Effector memory CD8-positive, alpha-beta T cell (primary cell): Measurements from ENCODE around the gene STK39.
"Not testable (repeated sequence)": the region's sequence is repeated elsewhere in the genome, so short reads cannot be mapped to it uniquely, and the experiment has no call there.

Source experiments
- ATAC-seq: fragments of 150-1000 bp; cut with Tn5 transposase; replicated peaks from 2 replicates; pipeline ENCODE4 v1.10.0; 2021; ENCODE audit warnings: mild to moderate bottlenecking, moderate library complexity
- DNase-seq, 3 experiments: peaks; one replicate each; pipeline ENCODE4 v3.0.0; 2021
- H3K27ac Mint-ChIP-seq, 2 donors: one replicate each; pipeline ENCODE4 v1.8.0; 2022; ENCODE audit warnings: mild to moderate bottlenecking in 2 of 2, mixed read lengths in 2 of 2, moderate library complexity in 2 of 2
- H3K27me3 Mint-ChIP-seq, 2 donors: one replicate each; pipeline ENCODE4 v1.8.0; 2022; ENCODE audit warnings: mixed read lengths in 2 of 2
- H3K36me3 Mint-ChIP-seq: one replicate; pipeline ENCODE4 v1.8.0; 2022; ENCODE audit warnings: mild to moderate bottlenecking, moderate library complexity, mixed read lengths; ENCODE audit not compliant: insufficient read depth
- H3K4me1 Mint-ChIP-seq, 2 donors: one replicate each; pipeline ENCODE4 v1.8.0; 2022; ENCODE audit warnings: low read depth in 2 of 2, mixed read lengths in 2 of 2
- H3K4me3 Mint-ChIP-seq, 2 donors: one replicate each; pipeline ENCODE4 v1.8.0; 2022; ENCODE audit warnings: mild to moderate bottlenecking in 2 of 2, mixed read lengths in 2 of 2, moderate library complexity in 2 of 2
- H3K9me3 Mint-ChIP-seq, 2 donors: one replicate each; pipeline ENCODE4 v1.8.0; 2022; ENCODE audit warnings: mixed read lengths in 2 of 2
- total RNA-seq, 9 experiments: gene quantifications; one replicate each; lab custom pipeline; 2026; lab: John Stamatoyannopoulos, UW

Gene STK39
- 25.1 to 96.1 (median 51.4) reads per million in 9 experiments for total RNA-seq

DNA sequence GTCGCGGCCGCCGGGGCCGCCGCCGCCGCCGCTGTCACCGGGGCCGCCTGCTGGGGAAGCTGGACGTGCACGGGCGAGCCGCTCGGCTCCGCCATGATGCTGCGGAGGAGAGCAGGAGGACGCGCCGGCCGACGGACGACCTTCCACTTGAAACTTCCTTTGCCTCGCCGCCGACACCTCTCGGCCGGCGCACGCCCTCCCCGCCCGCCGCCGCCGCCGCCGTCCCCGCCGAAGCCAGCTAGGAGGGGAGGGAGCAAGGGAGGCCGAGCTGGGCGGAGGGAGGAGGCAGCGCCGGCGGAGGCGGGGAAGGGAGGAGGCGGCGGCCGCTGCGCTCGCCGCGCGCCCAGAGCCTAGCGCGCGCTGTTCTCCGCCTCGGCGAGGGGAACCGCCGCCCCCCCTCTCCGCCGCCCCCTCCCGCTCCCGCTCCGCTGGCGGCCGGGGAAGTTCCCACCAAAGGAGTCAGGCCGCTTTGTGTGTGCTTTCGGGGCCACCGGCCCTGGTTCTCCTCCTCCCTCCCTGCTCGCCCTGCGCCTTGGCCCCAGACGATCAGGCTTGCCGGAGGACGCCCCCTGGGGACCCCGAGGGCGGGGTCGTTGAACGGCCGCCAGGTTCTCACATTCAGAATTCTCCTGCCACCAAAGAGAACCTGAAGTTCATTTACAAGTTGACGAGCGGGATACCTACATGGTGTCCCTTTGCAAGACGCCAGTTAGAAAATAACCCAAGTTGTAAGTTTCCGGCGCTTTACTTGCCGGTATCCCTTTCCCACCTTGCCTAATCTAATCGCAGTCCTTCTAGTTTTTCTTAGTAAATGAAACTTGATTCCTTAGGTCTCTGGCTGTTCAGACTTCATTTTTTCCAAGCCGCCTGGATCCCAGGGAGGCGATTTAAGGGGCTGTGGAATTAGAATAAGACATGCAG, at the start of gene STK39:
Gene STK39 (minus strand): TSS at position 255 of the 921 bp plus-strand sequence. CDS start 160 bp downstream, at position 95.
- Mint-ChIP-seq H3K36me3 (peaks cover 16% of the 10 kb centered on the region), H3K27ac (peak within 1 kb of the TSS; percentile 89 to 92), H3K9me3 (no peaks in the 10 kb centered on the region), H3K27me3 (no peaks in the 10 kb centered on the region), H3K4me3 (peak within 1 kb of the TSS; percentile 87 to 94), H3K4me1 (peaks cover 32 to 38% of the 10 kb centered on the region in 2 donors)
- peak; percentile 62 for ATAC-seq
- peak; percentile 68 to 71 (median 71) for DNase-seq

DNA sequence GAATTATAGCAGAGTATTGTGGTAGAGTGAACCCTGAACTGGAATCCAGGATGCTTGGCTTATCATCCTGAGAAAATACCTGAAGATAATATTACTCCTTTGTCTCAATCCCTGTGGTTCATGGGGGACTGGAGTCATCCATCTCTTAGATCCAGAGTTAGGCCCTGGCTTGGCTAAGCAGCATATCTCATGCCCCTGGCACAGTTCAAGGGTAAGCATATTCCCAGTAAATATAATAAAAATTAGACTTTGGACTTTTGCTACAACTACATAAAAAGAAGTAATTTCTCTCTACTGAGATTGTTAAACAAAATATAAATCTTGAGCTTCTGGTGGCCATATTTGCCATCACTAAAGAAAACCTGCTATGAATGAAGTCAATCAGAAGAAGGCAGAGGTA, 47.7 kb upstream of the STK39 start:
- no peak overlapping the region for H3K27ac Mint-ChIP-seq
- no peak overlapping the region for H3K4me3 Mint-ChIP-seq
- DNase-seq, result no peak
- no peak for ATAC-seq
- H3K4me1 Mint-ChIP-seq, result no peaks in the 10 kb centered on the region
- no peaks in the 10 kb centered on the region for H3K9me3 Mint-ChIP-seq
- H3K27me3 Mint-ChIP-seq, result no peaks in the 10 kb centered on the region
- no peaks in the 10 kb centered on the region for H3K36me3 Mint-ChIP-seq

DNA sequence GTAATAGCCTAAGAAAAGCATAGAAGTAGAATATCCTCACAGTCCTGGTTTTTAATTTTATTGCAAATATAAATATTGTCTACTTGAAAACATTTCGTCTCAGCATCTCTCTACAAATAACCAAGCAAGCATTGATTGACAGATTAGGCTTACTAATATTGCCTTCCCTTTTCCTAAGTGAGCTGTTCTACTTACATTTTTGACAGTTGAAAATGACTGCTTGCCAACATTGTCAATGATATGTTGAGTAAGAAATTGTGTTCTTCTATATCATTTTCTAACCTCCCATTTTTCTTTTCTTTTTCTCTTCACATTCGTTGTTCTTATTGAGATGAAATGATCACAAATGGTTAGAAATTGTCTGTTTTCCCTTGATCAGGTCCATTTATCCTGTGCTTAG, 47.0 kb upstream of the STK39 start:
- Mint-ChIP-seq H3K27me3 (no peaks in the 10 kb centered on the region), H3K27ac (no peak overlapping the region)
- ATAC-seq, result no peak

GRCh38 chr2:168293766-168294165, 46.4 kb upstream of the STK39 start:
- H3K27ac Mint-ChIP-seq, result no peak overlapping the region
- DNase-seq, result no peak
- no peaks in the 10 kb centered on the region for H3K36me3 Mint-ChIP-seq

More for the DNA sequence above, 47.0 kb upstream of the STK39 start:
- Mint-ChIP-seq H3K36me3 (no peaks in the 10 kb centered on the region), H3K9me3 (no peaks in the 10 kb centered on the region), H3K4me3 (no peak overlapping the region), H3K4me1 (no peaks in the 10 kb centered on the region)
- DNase-seq, result no peak

DNA sequence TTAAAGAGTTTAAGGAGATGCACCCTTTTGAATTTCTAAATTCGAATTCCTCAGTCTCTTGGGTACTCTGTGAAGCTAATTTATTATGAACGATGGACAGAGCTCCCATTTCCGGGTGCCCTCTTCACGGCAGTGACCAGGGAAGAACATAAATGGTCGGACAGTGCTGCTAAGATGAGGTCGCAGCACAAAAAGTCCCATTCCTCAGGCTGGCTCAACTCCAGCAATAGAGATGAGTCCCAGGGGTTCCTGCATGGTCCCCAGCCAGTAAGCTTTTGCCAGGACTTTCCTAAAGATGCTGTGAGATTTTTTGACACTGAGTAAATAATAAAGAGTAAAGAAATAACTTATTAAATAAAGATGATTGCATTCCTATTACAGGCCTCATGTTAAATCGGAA, 43.0 kb upstream of the STK39 start:
- H3K4me3 Mint-ChIP-seq, result no peak overlapping the region
- H3K9me3 Mint-ChIP-seq, result no peaks in the 10 kb centered on the region
- ATAC-seq (no peak), DNase-seq (no peak)
- H3K27me3 Mint-ChIP-seq, result no peaks in the 10 kb centered on the region
- H3K4me1 Mint-ChIP-seq, result no peaks in the 10 kb centered on the region
- H3K27ac Mint-ChIP-seq, result no peak overlapping the region
- no peaks in the 10 kb centered on the region for H3K36me3 Mint-ChIP-seq

More at GRCh38 chr2:168293766-168294165, 46.4 kb upstream of the STK39 start:
- Mint-ChIP-seq H3K4me1 (no peaks in the 10 kb centered on the region), H3K9me3 (no peaks in the 10 kb centered on the region), H3K4me3 (no peak overlapping the region), H3K27me3 (no peaks in the 10 kb centered on the region)
- no peak for ATAC-seq

GRCh38 chr2:168289880-168290279, 42.5 kb upstream of the STK39 start:
- H3K9me3 Mint-ChIP-seq, result no peaks in the 10 kb centered on the region
- H3K4me3 Mint-ChIP-seq, result no peak overlapping the region
- ATAC-seq (no peak), DNase-seq (no peak)
- no peaks in the 10 kb centered on the region for H3K4me1 Mint-ChIP-seq
- no peak overlapping the region for H3K27ac Mint-ChIP-seq
- H3K36me3 Mint-ChIP-seq, result no peaks in the 10 kb centered on the region
- H3K27me3 Mint-ChIP-seq, result no peaks in the 10 kb centered on the region

DNA sequence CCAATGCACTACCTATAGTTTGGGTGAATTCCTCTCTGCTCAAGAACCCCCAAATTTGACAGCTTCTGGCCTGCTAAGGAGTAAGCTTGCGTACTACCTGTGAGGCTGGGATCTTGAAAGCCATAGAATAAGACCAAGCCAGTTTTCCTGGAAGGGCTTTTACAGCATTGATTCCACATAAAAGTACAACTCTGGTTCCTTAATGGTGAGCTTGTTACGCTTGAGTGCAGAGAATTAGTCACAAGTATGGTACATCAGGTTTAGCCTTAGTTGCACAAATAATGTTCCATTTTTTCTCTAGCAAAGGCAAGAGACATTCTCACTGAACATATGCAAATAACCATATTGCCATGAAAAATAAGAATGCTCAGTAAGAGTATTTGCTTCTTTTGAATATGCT, 39.1 kb upstream of the STK39 start:
- no peak overlapping the region for H3K4me3 Mint-ChIP-seq
- no peaks in the 10 kb centered on the region for H3K9me3 Mint-ChIP-seq
- H3K27ac Mint-ChIP-seq, result no peak overlapping the region
- H3K4me1 Mint-ChIP-seq, result no peaks in the 10 kb centered on the region
- DNase-seq, result no peak
- ATAC-seq, result no peak
- H3K36me3 Mint-ChIP-seq, result no peaks in the 10 kb centered on the region
- no peaks in the 10 kb centered on the region for H3K27me3 Mint-ChIP-seq

- Mint-ChIP-seq H3K36me3 (no peaks in the 10 kb centered on the region), H3K9me3 (no peaks in the 10 kb centered on the region), H3K4me1 (no peaks in the 10 kb centered on the region), H3K27ac (no peak overlapping the region), H3K4me3 (no peak overlapping the region), H3K27me3 (peaks cover 11 to 17% of the 10 kb centered on the region in 2 donors)
- no peak for DNase-seq
- ATAC-seq, result no peak
Measured at GRCh38 chr2:168278424-168278888, 31.1 kb upstream of the STK39 start.

- no peaks in the 10 kb centered on the region for H3K9me3 Mint-ChIP-seq
- no peaks in the 10 kb centered on the region for H3K36me3 Mint-ChIP-seq
- ATAC-seq (no peak), DNase-seq (no peak)
- no peak overlapping the region for H3K4me3 Mint-ChIP-seq
- H3K4me1 Mint-ChIP-seq, result no peaks in the 10 kb centered on the region
- H3K27me3 Mint-ChIP-seq, result peaks cover 11 to 17% of the 10 kb centered on the region in 2 donors
- H3K27ac Mint-ChIP-seq, result no peak overlapping the region
Measured at GRCh38 chr2:168277276-168277675, 29.9 kb upstream of the STK39 start.

GRCh38 chr2:168272225-168272624, 24.8 kb upstream of the STK39 start:
- no peaks in the 10 kb centered on the region for H3K36me3 Mint-ChIP-seq
- no peak for ATAC-seq
- no peaks in the 10 kb centered on the region for H3K4me1 Mint-ChIP-seq
- no peak for DNase-seq
- no peaks in the 10 kb centered on the region for H3K27me3 Mint-ChIP-seq
- H3K9me3 Mint-ChIP-seq, result no peaks in the 10 kb centered on the region
- no peak overlapping the region for H3K27ac Mint-ChIP-seq
- H3K4me3 Mint-ChIP-seq, result no peak overlapping the region

- H3K36me3 Mint-ChIP-seq, H3K4me1 Mint-ChIP-seq, ATAC-seq, H3K27me3 Mint-ChIP-seq, H3K27ac Mint-ChIP-seq, H3K4me3 Mint-ChIP-seq, H3K9me3 Mint-ChIP-seq, DNase-seq: not testable (repeated sequence)
Measured at GRCh38 chr2:168262926-168263325, 15.5 kb upstream of the STK39 start.

GRCh38 chr2:168256448-168256847, 9.1 kb upstream of the STK39 start:
- no peak for ATAC-seq
- H3K9me3 Mint-ChIP-seq, result peaks cover 1 to 6% of the 10 kb centered on the region in 2 donors
- H3K4me3 Mint-ChIP-seq, result no peak overlapping the region
- H3K36me3 Mint-ChIP-seq, result no peaks in the 10 kb centered on the region
- H3K27ac Mint-ChIP-seq, result peak overlapping the region in 1 of 2 donors; percentile 31
- H3K4me1 Mint-ChIP-seq, result peaks cover 9 to 15% of the 10 kb centered on the region in 2 donors
- no peak for DNase-seq
- H3K27me3 Mint-ChIP-seq, result no peaks in the 10 kb centered on the region

GRCh38 chr2:168255866-168256265, 8.5 kb upstream of the STK39 start:
- no peak overlapping the region for H3K4me3 Mint-ChIP-seq
- no peaks in the 10 kb centered on the region for H3K27me3 Mint-ChIP-seq
- ATAC-seq (no peak), DNase-seq (no peak)
- no peaks in the 10 kb centered on the region for H3K36me3 Mint-ChIP-seq
- peaks cover 1 to 6% of the 10 kb centered on the region in 2 donors for H3K9me3 Mint-ChIP-seq
- H3K27ac Mint-ChIP-seq, result peak overlapping the region in 1 of 2 donors; percentile 31
- peaks cover 9 to 15% of the 10 kb centered on the region in 2 donors for H3K4me1 Mint-ChIP-seq

DNA sequence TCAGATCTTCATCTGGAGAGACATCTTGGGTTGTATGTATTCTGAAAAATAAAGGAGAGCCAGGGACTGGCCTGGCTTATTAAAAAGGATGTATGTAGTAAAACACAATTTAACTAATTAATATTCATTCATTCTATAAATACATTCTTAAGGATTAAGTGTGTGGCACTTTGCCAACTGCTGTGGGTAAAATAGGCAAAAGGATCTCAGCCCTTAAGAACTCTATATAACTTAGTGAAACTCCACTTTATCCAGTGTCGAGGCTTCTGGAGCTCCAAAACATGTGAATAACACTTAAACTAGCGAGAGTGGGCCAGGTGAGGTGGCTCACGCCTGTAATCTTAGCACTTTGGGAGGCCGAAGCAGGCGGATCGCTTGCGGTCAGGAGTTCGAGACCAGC, 7.7 kb upstream of the STK39 start:
- H3K36me3 Mint-ChIP-seq, result no peaks in the 10 kb centered on the region
- DNase-seq (no peak), ATAC-seq (no peak)
- peaks cover 9 to 15% of the 10 kb centered on the region in 2 donors for H3K4me1 Mint-ChIP-seq
- no peak overlapping the region for H3K27ac Mint-ChIP-seq
- H3K4me3 Mint-ChIP-seq, result no peak overlapping the region
- H3K27me3 Mint-ChIP-seq, result no peaks in the 10 kb centered on the region
- peaks cover 1 to 6% of the 10 kb centered on the region in 2 donors for H3K9me3 Mint-ChIP-seq
